Activated CD4-positive, alpha-beta T cell treated with anti-CD3 and anti-CD28 coated beads for 48 hours (primary cell): ENCODE results near the gene RIC8A.
A peak's percentile ranks its signal among the peaks of the same experiment; 100 is the strongest.

Experiments
- DNase-seq: peaks from one replicate; pipeline ENCODE4 v3.0.0-alpha.2; 2020

RIC8A gene

GRCh38 chr11:250740-251299 lies 43.3 kb downstream of the RIC8A start:
- DNase-seq: peak; percentile 86

- no peak for DNase-seq
These were observed 44.0 kb downstream of the RIC8A start for GRCh38 chr11:251550-251949.

GRCh38 chr11:252666-253065 lies 45.2 kb downstream of the RIC8A start:
- no peak for DNase-seq

DNA sequence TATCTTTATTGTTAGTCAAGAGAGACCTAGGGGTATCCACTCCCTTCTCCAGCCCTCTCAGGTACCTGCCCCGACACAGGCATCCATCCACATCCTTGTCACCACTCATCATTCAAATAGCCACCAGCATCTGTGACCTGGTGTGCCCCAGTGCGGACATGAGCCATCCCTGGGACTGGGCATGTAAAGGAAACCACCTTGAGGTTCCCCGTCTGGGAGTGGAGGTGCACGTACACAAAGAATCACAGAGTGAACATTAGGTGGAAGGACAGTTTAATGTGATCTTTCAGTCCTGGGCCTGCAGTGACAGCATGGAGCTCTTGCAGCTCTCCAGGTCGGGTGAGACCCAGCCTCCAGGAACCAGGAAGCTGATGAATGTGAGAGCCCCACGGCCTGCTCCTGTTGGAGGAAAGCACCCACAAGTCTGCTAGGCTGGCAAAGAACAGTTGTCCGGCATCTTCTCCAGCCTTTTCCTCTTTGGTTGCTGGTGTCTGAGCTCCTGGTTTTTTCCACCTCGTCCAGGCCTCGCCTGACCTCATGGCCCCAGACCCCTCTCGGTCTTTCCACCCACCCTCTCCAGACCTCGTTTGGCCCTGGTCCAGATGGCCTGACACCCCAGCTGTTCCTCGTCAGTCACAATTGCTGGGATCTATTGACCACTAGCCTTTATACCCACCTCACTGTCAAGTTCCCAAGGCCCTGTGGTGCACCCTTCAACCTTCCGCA lies 45.8 kb downstream of the RIC8A start:
- DNase-seq: no peak

DNA sequence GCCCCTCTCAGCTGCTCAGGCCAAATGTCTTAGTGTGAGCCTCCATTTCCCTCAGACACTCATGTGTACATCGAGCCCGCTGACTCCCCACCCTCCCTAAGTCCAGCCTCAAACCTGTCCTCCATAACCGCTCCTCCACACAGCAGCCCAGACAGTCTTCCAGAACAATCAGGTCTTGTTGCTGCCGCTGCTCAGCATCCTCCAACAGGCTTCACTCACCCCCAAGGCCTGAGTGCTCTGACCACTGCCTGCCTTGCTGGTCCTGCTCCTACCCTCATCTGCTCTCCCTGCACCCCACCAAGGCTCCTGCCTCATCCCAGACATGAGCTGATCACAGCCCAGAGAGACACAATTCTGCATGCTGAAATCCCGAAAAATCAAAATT lies 46.4 kb downstream of the RIC8A start:
- no peak for DNase-seq

DNA sequence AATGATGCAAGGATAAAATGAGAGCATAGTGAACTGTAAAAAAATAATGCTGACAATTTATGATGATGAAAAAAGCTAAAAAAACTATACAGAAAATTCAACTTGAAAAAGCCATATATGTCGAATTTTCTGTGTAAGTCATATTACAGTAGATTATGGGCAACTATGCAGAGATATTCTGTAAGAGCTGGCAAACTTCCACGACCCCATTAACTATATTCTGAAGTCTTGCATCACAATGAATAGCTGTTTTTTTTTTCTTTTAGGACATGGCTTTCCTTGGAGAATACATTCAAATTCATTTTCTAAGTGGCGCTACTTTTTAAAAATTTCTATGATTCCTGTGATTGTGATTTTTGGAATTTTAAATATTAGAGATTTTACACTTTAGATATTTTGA lies 47.7 kb downstream of the RIC8A start:
- DNase-seq: no peak

- no peak for DNase-seq
These were observed 48.3 kb downstream of the RIC8A start for GRCh38 chr11:255816-256215.

- no peak for DNase-seq
These were observed 49.6 kb downstream of the RIC8A start for GRCh38 chr11:256952-257737.

- no peak for DNase-seq
These were observed 50.4 kb downstream of the RIC8A start for GRCh38 chr11:257766-258493.

DNA sequence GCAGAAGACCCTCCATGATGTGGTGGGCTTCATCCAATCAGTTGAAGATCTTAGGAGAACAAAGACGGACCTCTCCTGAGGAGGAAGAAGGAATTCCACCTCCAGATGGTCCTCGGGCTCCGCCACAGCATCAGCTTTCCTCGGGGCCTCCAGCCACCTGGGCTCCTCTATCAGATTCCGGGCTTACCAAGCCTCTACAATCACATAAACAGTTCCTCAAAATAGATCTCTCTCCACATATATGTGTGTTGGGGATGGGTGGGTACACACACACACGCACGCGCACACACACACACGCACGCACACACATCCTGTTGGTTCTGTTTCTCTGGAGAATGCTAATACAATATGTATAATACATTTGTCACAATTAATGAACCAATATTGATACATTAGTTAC lies 51.9 kb downstream of the RIC8A start:
- no peak for DNase-seq

GRCh38 chr11:261624-262023 lies 54.1 kb downstream of the RIC8A start:
- DNase-seq: no peak
